Left cardiac atrium (tissue), 4 donors: Measurements from ENCODE around the gene DOC2B. TPM values are rescaled to one million over a fixed set of nuclear protein-coding genes. Genes with fewer than 3 reads are reported as not detected.

ENCODE experiments used
- ATAC-seq, 2 donors: fragments of 200-7000 bp; cut with Tn5 transposase; one replicate each; pipeline ENCODE4 v1.9.1; 2020; ENCODE audit warnings: mild to moderate bottlenecking in 2 of 2, moderate library complexity in 2 of 2
- DNase-seq: peaks from one replicate; pipeline ENCODE4 v3.0.0-alpha.2; 2020
- intact Hi-C, 2 donors: fragments of 100-400 bp; cut with DNase I; formaldehyde crosslinking; loops; one replicate each; pipeline versions ENCODE4 v1.14.1 to v1.15.1; 2022 to 2023
- total RNA-seq, 2 donors: library from RNA; stranded (reverse); fragmentation: NEBNext Ultra II Directional; extraction: Animal tissue kit (Norgen Biotek cat#: 25700); gene quantifications; one replicate each; pipeline ENCODE4 v1.2.1, GENCODE V29; 2021
- donor health status: DM: no; HTN: yes; CAD: no.
- donor health status: DM: no; HTN: yes; CAD: no; lungs with severe emphysema.
- donor health status: DM: yes; HTN: yes; CAD: no.
- donor health status: Dilated cardiomyopathy.

Gene DOC2B
- total RNA-seq, 2 donors from 2014 or later, result 6.8 to 16.4 TPM

DNA sequence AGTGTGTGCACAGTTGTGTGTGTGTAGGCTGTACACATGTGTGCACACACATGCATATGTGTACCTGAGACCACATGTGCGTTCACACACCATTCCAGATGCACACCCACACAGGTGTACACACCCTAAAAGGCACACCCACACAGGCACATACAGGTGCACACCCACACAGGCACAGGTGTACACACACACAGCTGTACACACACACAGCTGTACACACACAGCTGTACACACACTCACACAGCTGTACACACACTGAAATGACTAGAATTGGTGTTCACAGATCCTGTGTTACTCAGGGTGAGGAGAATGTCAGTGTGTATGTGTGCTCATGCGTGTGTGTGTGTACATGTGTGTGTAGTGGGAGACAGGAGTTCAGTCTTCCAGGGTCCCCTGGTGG lies 15.9 kb upstream of the DOC2B start:
- no peak for DNase-seq
- no peak for ATAC-seq
- intact Hi-C loops, result no loop called here

DNA sequence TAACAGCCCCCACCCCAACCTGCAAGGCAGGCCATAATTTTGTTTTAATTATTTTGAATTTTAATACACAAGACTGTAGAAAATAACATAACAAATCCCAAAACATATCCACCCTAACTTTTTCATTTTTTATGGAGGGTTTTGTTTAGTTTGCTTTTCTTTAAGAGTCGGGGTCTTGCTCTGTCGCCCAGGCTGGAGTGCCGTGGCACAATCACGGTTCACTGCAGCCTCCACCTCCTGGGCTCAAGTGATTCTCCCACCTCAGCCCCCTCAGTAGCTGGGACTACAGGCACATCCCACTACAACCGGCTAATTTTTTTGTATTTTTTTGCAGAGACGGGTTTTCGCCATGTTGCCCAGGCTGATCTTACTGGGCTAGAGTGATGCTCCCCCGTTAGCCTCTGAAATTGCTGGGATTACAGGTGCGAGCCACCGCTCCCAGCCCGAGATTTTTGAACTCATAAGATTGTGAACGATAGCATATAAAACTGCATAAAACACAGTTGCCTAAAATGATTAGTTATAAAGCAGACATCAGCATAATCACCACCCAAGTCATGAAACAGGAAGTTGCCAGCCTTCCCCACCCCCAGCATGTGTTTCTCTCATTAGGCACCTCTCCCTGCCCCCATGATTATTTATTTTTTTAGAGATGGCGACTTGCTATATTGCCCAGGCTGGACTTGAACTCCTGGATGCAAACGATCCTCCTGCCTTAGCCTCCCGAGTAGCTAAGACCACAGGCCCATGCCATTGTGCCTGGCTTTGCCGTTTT lies 13.6 kb upstream of the DOC2B start:
- no peak for DNase-seq
- intact Hi-C loops, result no loop called here
- ATAC-seq, result no peak

DNA sequence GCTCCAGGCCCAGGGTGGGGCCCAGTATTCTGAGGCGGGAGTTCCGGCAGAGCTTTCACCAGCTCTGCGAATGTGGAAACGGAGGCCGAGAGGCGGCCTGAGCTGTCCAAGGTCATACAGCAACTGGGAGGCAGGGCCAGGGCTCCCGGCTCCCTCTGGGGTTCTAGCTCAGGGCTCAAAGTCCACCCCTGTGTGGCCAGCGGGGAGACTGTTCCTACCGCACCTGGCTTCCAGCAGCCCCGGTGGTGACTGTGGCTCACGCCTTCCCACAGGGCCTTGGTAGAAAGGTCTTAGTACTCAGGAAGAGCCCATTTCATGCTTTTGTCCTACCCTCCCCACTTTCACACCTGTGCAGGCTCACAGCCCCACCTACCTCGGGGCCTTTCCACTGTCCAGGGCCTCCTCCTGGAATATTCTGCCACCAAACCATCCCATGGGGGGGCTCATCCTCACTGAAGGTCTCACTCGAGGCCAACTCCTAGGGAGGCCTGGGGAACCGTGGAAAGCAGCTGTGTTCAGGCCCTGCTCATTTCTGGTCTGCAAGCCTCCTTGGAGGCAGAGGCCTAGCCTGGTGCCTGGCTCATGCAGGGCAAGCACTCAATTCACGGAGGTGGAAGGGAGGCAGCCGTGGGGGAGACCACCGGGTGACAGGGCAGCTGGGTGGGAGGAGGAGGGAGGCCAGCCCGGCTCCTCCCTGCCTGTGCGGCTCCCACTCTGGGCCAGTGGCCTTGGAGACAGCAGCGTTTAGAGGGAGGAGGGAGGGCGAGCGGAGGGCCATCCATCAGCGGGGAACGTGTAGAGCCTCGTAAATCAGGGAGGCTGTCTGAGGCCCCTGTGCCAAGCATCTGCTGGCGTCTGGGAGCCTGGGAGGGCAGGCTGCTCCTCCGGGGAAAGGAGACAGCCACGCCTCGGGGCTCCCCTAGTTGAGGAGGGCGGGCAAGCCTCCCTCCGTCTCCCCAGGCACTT lies 12.7 kb upstream of the DOC2B start:
- ATAC-seq, result no peak
- no peak for DNase-seq
- intact Hi-C loops, result no loop called here

DNA sequence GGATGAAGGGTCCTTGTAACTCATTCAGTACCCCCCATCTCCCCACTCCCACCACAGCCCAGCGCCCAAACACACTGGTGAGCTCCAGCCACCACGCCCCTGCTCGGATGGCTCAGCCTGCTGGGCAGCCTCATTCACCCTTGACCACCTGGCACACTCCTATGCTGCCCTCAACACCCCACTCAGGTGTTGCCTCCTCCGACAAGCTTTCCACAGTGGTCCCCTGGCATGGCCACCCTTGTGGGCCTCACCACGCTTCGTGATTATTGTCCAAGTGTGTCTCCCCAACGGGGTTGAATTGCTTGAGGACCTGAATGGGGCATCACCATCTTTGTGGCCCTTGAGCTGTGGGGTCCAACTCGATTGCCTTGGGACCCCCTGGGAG lies 12.0 kb upstream of the DOC2B start:
- DNase-seq (no peak), ATAC-seq (no peak)
- intact Hi-C loops, result no loop called here

DNA sequence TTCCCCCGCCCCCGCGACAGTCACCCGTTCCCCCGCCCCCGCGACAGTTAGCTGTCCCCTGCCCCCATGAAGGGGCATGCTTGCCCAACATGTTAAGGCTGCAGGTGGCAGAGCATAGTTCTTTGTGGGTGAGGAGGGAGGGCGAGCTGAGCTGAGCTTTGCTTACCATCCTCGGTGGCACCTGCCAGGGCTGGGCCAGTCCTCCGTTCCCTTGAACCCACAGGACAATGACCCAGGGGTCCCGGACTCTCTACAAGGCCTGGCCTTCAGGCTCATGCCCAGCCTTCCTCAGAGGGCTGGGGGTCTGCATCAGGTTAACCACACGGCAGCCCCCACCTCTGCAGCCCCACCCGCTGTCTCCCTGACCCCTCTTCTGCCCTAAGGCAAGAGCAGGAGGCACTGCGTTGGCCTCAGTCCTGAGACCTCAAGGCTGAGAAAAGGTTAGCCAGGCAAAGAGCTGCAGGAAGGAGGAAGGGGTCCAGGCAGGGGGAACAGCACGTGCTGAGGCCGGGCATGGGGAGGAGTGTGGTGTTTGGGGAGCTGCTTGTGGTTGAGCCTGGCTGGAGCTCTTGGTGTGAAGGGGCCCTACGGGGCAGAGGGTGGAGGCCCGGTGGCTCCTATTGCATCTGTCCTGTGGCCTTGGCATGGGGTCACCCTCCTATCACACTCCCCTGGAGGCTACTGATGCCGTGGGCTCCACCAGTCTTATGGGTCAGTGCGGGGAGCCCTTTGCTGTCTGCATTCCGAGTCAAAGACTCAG lies 11.4 kb upstream of the DOC2B start:
- intact Hi-C loops, result no loop called here
- no peak for DNase-seq
- no peak for ATAC-seq

DNA sequence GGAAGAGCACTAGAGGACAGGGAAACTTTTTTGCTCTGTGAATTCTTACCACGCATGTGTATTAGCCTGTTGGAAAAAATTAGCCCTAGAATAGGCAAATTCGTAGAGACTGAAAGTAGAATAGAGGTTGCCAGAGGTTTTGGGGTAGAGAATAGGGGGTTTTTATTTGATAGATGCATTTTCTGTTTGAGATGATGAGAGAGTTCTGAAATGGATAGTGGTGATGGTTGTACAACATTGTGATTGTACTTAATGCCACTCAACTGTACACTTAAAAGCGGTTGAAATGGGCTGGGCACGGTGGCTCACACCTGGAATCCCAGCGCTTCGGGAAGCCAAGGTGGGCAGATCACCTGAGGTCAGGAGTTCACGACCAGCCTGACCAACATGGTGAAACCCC lies 8.0 kb upstream of the DOC2B start:
- ATAC-seq (no peak), DNase-seq (no peak)
- intact Hi-C loops, result no loop called here

DNA sequence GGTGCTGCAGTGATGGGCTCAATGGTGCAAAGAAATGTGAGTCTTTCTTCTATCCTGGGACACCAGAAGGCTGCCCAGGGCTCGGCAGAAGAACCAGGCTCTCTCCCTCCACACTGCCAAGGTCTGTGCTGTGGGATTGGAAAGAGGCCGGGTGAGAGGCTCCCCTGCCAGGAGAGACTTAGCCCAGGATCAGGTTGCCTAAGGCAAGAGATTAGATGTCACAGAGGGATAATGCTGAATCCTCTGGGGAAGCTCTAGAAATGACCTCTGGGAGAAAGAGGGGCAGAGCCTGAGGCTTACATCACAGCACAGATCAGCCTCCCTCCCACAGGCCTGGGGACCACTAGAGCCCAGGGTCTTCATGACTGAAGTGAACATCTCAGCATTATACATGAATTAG lies 5.7 kb upstream of the DOC2B start:
- intact Hi-C loops, result no loop called here
- DNase-seq, result no peak
- ATAC-seq, result no peak

DNA sequence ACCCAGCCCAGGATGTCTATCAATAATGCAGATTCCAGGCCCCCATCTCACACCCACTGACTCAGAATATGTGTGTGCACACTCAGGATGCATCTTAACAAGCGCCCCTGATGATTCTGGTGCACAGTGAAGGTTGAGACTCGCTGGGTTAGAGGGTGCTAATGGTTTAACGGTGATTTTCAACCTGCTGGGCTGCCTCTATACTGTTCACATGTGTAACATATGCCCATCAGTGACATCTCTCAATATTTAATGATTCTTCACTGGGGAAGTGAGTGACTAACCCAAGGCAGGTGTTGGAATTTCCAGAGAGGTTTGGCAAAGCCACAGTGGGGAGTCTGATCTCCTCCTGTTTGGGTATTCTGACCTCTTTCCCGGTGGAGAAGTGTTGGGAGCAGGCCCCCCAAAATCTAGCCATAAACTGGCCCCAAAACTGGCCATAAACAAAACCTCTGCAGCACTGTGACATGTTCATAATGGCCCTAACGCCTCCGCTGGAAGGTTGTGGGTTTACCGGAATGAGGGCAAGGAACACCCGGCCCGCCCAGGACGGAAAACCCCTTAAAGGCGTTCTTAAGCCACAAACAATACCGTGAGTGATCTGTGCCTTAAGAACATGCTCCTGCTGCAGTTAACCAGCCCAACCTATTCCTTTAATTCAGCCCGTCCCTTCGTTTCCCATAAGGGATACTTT lies 4.1 kb upstream of the DOC2B start:
- ATAC-seq, result no peak
- intact Hi-C loops, result no loop called here

DNA sequence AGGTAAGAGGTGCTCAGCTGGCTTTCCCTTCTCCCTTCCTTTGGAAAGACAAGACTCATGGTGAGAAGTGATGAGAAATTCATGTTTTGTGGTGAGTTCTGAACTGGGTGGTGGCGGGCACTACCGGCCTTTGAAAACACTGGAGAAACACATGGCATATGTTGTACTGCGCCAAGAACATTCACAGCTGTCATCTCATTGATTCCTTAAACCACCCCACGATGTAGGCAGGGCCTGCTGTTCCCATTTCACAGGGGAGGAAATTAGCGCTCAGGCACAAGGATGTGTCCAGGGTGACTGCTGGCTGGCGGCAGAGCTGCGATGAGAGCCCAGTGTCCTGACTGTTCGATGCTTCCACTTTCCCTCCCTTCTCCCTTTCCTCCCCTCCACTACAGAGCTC lies 1.6 kb upstream of the DOC2B start:
- ATAC-seq (no peak), DNase-seq (no peak)
- intact Hi-C loops, result no loop called here

More for the DNA sequence above, 4.1 kb upstream of the DOC2B start:
- no peak for DNase-seq

DNA sequence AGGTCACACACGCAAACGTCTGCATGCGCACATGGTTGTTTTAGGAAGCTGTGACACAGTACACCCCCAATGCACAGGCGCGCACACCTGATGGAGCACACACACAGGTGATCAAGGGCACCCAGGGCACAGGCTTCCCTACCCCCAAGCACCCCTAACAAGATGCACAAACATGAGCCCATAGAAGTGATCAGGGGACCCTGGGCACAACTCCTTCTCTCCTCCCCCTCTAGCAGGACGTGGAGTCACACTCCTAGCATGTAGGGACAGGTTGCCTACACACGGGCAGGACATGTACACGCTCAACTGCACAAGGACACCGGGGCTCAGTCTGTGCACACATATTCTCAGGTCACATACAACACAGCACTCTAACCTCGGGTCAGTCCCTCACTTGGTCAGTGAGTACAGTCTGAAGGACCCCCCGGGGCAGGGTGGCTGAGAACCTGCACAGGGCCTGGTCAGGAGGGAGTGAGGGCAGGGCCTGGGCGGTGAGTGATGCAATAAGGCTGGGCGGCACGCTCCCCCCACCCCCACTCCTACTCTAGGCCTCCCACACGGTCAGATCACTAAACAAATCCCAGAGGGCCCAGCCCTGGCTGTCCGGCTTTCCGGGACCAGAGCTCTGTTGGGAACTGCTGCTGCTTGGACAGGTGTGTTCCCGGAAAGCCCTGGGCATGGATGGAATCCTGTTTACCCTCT lies 751 bp upstream of the DOC2B start:
- no peak for DNase-seq
- intact Hi-C loops, result no loop called here
- peak; percentile 12 to 48 for ATAC-seq

DNA sequence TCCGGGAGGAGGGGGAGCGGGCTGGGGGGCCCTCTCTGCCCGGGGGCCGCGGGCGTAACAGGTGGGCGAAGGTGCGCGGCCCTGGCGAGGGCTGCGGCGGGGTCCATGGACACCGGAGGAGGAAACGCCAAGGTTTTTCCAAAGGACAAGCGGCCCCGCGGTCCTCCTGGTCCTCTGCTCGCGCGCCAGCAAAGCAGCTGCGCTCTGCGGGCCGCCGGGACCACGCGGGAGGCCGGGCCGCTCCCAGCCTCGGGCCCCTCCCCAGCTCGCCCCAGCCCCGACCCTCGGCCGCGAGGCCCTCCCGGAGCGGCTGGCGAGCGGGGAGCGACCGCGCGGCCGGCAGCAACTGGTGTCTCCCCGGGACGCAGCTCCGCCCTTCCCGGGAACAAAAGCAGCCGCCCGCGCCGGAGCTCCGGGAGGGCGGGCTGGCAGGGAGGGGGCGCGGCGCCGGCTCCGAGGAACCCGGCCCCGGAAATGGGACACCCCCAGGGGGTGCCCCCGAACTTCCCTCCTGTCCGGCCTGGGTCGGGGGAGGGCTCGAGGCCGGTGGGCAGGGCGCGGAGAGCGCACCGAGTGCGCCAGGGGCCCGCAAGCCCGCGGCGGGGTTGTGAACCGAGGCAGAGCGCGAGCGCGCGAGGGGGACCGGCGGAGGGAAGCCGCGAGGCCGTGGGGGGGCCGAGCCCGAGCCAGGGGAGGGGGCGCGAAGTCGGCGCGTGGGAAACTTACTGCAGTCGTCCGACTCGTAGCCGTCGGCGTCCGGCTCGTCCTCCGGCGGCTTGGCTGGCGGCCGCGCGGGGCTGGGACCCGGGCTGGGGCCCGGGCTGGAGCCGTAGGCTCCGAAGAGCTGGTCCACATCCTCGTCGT lies 837 bp downstream of the DOC2B start:
- ATAC-seq, result peak; percentile 14 to 21
- DNase-seq, result peak; percentile 46
- intact Hi-C loops, result no loop called here

DNA sequence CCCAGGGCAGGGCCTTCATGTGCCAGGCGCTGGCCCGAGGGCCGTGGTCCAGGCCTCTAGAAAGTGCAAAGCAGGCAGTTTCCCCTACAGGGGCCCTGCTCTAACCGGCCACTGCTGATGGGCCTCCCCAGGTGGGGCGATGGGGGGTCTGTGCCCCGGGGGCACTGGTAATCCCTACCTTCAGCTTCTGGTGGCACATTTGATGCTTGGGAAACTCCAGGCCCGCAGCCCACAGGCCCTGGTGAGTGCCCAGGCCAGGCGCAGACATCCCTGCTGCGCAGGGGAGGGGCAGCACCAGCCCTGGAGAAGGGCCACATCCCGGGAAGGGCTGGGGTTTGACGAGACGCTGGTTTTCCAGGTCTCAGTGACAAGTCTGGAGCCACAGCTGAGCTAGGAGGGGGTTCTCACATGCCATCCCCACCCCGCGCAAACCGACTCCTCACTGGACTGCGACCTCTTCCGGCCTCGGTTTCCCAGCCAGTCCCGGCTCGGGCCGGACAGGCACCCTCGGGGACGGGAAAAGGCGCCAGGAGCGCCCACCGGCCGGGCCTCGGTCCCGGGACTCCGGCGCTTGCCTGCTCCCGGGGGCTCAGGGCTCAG lies 1.6 kb downstream of the DOC2B start:
- intact Hi-C loops, result no loop called here
- ATAC-seq, result peak in 1 of 2 donors; percentile 4
- DNase-seq, result no peak

DNA sequence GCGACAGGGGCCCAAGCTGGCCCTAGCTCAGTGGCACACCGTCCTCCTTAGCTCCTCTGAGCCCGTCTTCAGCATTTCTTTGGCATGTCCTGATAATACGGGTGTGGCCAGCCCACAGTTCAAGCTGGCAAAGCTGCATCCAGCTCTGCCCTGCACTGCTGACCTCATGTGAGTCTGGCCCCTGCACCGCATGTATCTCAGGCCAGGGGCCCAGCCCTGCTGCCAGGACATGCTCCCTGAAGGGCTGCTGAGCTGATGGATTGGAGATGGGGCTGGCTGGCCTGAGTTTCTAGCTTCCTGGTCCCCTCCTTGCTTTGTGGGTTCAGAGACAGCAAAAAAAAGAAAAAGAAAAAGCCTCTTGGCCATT lies 2.4 kb downstream of the DOC2B start:
- ATAC-seq (peak in 1 of 2 donors; percentile 57), DNase-seq (peak; percentile 44)
- intact Hi-C loops, result no loop called here

DNA sequence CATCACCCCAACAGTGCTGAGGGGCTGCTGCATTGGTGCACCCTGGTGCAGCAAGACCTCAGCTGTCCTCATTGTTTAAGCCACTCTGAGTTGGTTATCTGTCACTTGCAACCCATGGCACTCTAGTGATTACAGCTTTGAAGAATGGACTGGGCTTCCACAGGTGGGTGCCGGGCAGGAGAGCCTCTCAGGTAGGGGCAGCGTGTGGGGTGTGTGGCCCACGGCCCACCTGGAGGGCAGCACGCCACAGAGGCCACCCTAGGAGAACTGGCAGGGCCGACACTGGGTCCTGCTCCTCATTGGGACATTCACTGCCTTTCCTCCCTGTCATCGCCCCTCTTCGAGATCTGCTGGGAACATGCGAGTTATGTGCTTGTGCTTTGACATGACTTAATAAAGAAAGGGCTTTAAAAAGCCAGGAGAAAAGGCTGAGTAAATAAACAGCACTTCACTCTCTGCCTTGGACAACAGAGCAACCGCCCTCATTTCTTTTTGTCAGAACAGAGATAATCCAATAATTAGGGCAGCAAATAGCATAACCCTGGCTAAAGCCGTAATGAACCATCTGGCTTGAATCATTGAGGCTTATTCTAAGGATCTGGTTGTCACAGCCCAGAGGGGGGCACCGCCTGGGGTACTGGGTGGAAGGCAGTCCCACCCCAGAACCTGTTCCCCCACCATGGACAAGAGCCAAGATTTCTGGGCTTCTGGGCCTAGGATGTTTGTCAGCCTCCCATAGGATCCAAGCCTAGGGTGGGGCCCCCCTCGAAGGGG lies 3.0 kb downstream of the DOC2B start:
- intact Hi-C loops, result no loop called here
- DNase-seq (no peak), ATAC-seq (no peak)

DNA sequence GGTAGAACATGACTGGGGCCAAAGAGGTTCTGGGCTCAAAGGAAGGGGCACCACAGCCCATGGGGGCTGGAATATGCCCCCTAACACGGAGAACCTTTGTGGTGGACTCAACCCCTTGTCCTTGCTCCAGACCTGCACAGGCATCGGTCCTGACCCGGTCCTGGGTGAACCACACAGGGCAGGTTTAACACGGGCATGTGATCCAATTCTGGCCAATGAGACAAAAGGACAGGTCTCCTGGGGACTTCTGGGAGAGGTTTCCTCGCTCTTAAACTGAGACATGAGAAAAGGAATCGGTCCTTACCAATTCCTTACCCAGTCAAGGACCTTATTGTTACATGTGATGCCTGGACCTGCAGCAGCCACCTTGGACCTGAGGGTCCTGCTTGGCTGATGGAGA lies 3.7 kb downstream of the DOC2B start:
- DNase-seq (no peak), ATAC-seq (no peak)
- intact Hi-C loops, result no loop called here

DNA sequence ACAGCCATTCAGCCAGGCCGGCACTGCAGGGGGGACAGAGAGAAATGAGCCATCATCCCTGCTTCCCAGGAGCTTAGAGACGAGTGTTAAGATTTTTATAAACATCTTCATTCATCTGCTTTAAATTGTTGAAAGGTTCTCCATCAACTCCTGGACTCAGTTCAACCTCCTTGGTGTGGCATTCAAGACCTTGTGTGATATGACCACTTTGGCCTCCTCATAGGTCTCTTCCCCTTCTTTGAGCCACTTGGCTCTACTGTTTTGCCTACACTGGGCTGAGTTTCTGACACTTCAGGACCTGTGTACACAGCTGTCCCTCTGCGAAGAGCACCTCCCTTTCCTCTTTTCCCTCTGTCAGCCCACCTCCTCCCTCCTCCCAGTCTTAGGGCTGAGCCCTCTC lies 4.3 kb downstream of the DOC2B start:
- ATAC-seq (no peak), DNase-seq (no peak)
- intact Hi-C loops, result no loop called here
